ENCODE results near the gene PAK2. TPM values are rescaled to one million over a fixed set of nuclear protein-coding genes. Genes with fewer than 3 reads are reported as not detected.

Gene PAK2
- total and polyA plus RNA-seq, 2 experiments from 2014 or later, result 24.3 to 49.4 TPM

- Mint-ChIP-seq H3K27me3 (ENCODE audit: insufficient read depth, low read depth, poor library complexity) (peaks cover 4% of the 10 kb centered on the region), H3K4me3 (no peak overlapping the region), H3K9me3 (no peaks in the 10 kb centered on the region; the same call in 2 of the 3 replicates), H3K4me1 (peaks cover 9% of the 10 kb centered on the region; the same call in 2 of the 3 replicates), H3K27ac (no peak overlapping the region), H3K36me3 (ENCODE audit: low read depth) (peaks cover 6% of the 10 kb centered on the region)
- Histone ChIP-seq H4K20me1 (replicated peaks; ENCODE audit: insufficient read depth) (peaks cover 29% of the 10 kb centered on the region; the same call in 1 of the 2 replicates), H3K9me2 (ENCODE audit: insufficient read depth) (no peaks in the 10 kb centered on the region), H3K4me2 (no peak overlapping the region), H3K27me3 (ENCODE audit: insufficient read depth) (no peaks in the 10 kb centered on the region), H2AFZ (no peak overlapping the region), H3K4me3 (no peak overlapping the region), H3K79me2 (replicated peaks; ENCODE audit: insufficient read depth) (peaks cover 91% of the 10 kb centered on the region), H3K4me1 (ENCODE audit: insufficient read depth) (peaks cover 8% of the 10 kb centered on the region; the same call in 1 of the 2 replicates), H3F3A (replicated peaks; ENCODE audit: low read depth) (0 out of 2 replicates have a peak, but pooled peaks cover 3% of the 10 kb centered on the region), H3K36me3 (ENCODE audit: insufficient read depth) (peaks cover 5% of the 10 kb centered on the region; the same call in 1 of the 2 replicates), H3K27ac (ENCODE audit: low read depth) (no peak overlapping the region)
- TF ChIP-seq ZNF331 (CRISPR knock-in tag; IDR thresholded peaks at IDR 0.05; ENCODE audit: low read depth), result no peak
- TF ChIP-seq, protein P1, sequence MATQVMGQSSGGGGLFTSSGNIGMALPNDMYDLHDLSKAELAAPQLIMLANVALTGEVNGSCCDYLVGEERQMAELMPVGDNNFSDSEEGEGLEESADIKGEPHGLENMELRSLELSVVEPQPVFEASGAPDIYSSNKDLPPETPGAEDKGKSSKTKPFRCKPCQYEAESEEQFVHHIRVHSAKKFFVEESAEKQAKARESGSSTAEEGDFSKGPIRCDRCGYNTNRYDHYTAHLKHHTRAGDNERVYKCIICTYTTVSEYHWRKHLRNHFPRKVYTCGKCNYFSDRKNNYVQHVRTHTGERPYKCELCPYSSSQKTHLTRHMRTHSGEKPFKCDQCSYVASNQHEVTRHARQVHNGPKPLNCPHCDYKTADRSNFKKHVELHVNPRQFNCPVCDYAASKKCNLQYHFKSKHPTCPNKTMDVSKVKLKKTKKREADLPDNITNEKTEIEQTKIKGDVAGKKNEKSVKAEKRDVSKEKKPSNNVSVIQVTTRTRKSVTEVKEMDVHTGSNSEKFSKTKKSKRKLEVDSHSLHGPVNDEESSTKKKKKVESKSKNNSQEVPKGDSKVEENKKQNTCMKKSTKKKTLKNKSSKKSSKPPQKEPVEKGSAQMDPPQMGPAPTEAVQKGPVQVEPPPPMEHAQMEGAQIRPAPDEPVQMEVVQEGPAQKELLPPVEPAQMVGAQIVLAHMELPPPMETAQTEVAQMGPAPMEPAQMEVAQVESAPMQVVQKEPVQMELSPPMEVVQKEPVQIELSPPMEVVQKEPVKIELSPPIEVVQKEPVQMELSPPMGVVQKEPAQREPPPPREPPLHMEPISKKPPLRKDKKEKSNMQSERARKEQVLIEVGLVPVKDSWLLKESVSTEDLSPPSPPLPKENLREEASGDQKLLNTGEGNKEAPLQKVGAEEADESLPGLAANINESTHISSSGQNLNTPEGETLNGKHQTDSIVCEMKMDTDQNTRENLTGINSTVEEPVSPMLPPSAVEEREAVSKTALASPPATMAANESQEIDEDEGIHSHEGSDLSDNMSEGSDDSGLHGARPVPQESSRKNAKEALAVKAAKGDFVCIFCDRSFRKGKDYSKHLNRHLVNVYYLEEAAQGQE (IDR thresholded peaks at IDR 0.05; ENCODE audit: unreplicated experiment), result no peak
- TF ChIP-seq JUNB (IDR thresholded peaks at IDR 0.05; ENCODE audit: unreplicated experiment), result no peak
- no peak for TF ChIP-seq NANOG (IDR thresholded peaks at IDR 0.05; ENCODE audit: borderline replicate concordance)
- TF ChIP-seq CREB1 (CRISPR knock-in tag; IDR thresholded peaks at IDR 0.05; ENCODE audit: low read depth), result no peak
- TF ChIP-seq, protein P2, sequence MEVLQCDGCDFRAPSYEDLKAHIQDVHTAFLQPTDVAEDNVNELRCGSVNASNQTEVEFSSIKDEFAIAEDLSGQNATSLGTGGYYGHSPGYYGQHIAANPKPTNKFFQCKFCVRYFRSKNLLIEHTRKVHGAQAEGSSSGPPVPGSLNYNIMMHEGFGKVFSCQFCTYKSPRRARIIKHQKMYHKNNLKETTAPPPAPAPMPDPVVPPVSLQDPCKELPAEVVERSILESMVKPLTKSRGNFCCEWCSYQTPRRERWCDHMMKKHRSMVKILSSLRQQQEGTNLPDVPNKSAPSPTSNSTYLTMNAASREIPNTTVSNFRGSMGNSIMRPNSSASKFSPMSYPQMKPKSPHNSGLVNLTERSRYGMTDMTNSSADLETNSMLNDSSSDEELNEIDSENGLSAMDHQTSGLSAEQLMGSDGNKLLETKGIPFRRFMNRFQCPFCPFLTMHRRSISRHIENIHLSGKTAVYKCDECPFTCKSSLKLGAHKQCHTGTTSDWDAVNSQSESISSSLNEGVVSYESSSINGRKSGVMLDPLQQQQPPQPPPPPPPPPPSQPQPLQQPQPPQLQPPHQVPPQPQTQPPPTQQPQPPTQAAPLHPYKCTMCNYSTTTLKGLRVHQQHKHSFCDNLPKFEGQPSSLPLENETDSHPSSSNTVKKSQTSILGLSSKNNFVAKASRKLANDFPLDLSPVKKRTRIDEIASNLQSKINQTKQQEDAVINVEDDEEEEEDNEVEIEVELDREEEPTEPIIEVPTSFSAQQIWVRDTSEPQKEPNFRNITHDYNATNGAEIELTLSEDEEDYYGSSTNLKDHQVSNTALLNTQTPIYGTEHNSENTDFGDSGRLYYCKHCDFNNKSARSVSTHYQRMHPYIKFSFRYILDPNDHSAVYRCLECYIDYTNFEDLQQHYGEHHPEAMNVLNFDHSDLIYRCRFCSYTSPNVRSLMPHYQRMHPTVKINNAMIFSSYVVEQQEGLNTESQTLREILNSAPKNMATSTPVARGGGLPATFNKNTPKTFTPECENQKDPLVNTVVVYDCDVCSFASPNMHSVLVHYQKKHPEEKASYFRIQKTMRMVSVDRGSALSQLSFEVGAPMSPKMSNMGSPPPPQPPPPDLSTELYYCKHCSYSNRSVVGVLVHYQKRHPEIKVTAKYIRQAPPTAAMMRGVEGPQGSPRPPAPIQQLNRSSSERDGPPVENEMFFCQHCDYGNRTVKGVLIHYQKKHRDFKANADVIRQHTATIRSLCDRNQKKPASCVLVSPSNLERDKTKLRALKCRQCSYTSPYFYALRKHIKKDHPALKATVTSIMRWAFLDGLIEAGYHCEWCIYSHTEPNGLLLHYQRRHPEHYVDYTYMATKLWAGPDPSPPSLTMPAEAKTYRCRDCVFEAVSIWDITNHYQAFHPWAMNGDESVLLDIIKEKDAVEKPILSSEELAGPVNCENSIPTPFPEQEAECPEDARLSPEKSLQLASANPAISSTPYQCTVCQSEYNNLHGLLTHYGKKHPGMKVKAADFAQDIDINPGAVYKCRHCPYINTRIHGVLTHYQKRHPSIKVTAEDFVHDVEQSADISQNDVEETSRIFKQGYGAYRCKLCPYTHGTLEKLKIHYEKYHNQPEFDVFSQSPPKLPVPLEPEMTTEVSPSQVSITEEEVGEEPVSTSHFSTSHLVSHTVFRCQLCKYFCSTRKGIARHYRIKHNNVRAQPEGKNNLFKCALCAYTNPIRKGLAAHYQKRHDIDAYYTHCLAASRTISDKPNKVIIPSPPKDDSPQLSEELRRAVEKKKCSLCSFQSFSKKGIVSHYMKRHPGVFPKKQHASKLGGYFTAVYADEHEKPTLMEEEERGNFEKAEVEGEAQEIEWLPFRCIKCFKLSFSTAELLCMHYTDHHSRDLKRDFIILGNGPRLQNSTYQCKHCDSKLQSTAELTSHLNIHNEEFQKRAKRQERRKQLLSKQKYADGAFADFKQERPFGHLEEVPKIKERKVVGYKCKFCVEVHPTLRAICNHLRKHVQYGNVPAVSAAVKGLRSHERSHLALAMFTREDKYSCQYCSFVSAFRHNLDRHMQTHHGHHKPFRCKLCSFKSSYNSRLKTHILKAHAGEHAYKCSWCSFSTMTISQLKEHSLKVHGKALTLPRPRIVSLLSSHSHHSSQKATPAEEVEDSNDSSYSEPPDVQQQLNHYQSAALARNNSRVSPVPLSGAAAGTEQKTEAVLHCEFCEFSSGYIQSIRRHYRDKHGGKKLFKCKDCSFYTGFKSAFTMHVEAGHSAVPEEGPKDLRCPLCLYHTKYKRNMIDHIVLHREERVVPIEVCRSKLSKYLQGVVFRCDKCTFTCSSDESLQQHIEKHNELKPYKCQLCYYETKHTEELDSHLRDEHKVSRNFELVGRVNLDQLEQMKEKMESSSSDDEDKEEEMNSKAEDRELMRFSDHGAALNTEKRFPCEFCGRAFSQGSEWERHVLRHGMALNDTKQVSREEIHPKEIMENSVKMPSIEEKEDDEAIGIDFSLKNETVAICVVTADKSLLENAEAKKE (CRISPR knock-in tag; IDR thresholded peaks at IDR 0.05), result no peak
- TF ChIP-seq POLR2AphosphoS5 (IDR thresholded peaks at IDR 0.05; ENCODE audit: low read depth), result no peak
- TF ChIP-seq, protein P3, sequence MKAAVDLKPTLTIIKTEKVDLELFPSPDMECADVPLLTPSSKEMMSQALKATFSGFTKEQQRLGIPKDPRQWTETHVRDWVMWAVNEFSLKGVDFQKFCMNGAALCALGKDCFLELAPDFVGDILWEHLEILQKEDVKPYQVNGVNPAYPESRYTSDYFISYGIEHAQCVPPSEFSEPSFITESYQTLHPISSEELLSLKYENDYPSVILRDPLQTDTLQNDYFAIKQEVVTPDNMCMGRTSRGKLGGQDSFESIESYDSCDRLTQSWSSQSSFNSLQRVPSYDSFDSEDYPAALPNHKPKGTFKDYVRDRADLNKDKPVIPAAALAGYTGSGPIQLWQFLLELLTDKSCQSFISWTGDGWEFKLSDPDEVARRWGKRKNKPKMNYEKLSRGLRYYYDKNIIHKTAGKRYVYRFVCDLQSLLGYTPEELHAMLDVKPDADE (IDR thresholded peaks at IDR 0.05), result no peak
- TF ChIP-seq EZH2 (IDR thresholded peaks at IDR 0.05; ENCODE audit: low read depth, unreplicated experiment), result no peak
- TF ChIP-seq STAT1 (IDR thresholded peaks at IDR 0.05; ENCODE audit: unreplicated experiment), result no peak
- TF ChIP-seq ZNF114 (CRISPR knock-in tag; IDR thresholded peaks at IDR 0.05), result no peak
- no peak for TF ChIP-seq EZH2phosphoT487 (IDR thresholded peaks at IDR 0.05; ENCODE audit: unreplicated experiment)
- TF ChIP-seq, protein P4, sequence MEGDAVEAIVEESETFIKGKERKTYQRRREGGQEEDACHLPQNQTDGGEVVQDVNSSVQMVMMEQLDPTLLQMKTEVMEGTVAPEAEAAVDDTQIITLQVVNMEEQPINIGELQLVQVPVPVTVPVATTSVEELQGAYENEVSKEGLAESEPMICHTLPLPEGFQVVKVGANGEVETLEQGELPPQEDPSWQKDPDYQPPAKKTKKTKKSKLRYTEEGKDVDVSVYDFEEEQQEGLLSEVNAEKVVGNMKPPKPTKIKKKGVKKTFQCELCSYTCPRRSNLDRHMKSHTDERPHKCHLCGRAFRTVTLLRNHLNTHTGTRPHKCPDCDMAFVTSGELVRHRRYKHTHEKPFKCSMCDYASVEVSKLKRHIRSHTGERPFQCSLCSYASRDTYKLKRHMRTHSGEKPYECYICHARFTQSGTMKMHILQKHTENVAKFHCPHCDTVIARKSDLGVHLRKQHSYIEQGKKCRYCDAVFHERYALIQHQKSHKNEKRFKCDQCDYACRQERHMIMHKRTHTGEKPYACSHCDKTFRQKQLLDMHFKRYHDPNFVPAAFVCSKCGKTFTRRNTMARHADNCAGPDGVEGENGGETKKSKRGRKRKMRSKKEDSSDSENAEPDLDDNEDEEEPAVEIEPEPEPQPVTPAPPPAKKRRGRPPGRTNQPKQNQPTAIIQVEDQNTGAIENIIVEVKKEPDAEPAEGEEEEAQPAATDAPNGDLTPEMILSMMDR (conservative IDR thresholded peaks at IDR 0.05; ENCODE audit: low read depth in 2 of 2), result no peak
- no peak for ATAC-seq
- DNase-seq (ENCODE audit: low spot score), result no peak
These were observed 132.7 kb downstream of the PAK2 start for GRCh38 chr3:196872316-196872715.

All from GM23338 (cell line).